Uterus (tissue), 4 donors: Measurements from ENCODE around the gene DHRS3. TPM values are rescaled to one million over a fixed set of nuclear protein-coding genes. Genes with fewer than 3 reads are reported as not detected.

Experiments
- DNase-seq, 2 donors: peaks; one replicate each; pipeline ENCODE4 v3.0.0-alpha.2; 2019 to 2020
- H3K27ac ChIP-seq, 2 donors: fragments of 200-600 bp; sonication (generic); 1 replicate in 1 of 2; 2 replicates in 1 of 2; pipeline ENCODE4 v1.5.1; 2016 to 2018
- H3K27me3 ChIP-seq, 2 donors: fragments of 200-600 bp; sonication (generic); one replicate each; pipeline ENCODE4 v1.5.1; 2018 to 2019; ENCODE audit warnings: control low read depth in 1 of 2
- H3K36me3 ChIP-seq, 2 donors: fragments of 200-600 bp; sonication (generic); one replicate each; pipeline ENCODE4 v1.5.1; 2019; ENCODE audit warnings: control low read depth in 1 of 2
- H3K4me1 ChIP-seq, 2 donors: fragments of 200-600 bp; sonication (generic); one replicate each; pipeline ENCODE4 v1.5.1; 2018 to 2019; ENCODE audit warnings: control low read depth in 1 of 2
- H3K4me3 ChIP-seq, 2 donors: fragments of 200-600 bp; sonication (generic); 1 replicate in 1 of 2; 2 replicates in 1 of 2; pipeline ENCODE4 v1.5.1; 2018 to 2019; ENCODE audit warnings: mild to moderate bottlenecking in 1 of 2
- H3K9me3 ChIP-seq, 2 donors: fragments of 200-600 bp; sonication (generic); one replicate each; pipeline ENCODE4 v1.5.1; 2019; ENCODE audit warnings: control low read depth in 1 of 2
- POLR2A ChIP-seq, 2 donors: fragments of 450-650 bp; IDR thresholded peaks; one replicate each; pipeline ENCODE4 v1.6.1; 2016; ENCODE audit warnings: antibody characterized with exemption in 2 of 2, mild to moderate bottlenecking in 1 of 2, moderate library complexity in 1 of 2
- intact Hi-C: fragments of 100-400 bp; cut with DNase I; formaldehyde crosslinking; loops from one replicate; pipeline ENCODE4 v1.15.1; 2023; ENCODE audit warnings: low total_unique reads
- total RNA-seq, 4 donors: library from RNA; depleted of rRNA in 3 of 4; stranded (reverse); fragments of >200 nt in 3 of 4; gene quantifications; one replicate each; pipeline versions ENCODE4 v1.1.0 to v1.2.4, GENCODE V29; 2014 to 2023
- TF ChIP-seq, protein P1 (sequence below), 4 experiments: fragments of 200-600 bp in 2 of 4; fragments of 450-650 bp in 2 of 4; sonication (generic) in 2 of 4; IDR thresholded peaks; one replicate each; pipeline ENCODE4 v1.5.1; 2016 to 2019; ENCODE audit warnings: antibody characterized with exemption in 4 of 4, mild to moderate bottlenecking in 2 of 4, moderate library complexity in 1 of 4
- donor health status: DM: yes; HTN: yes; CAD: no.

DHRS3 gene
- total RNA-seq, 4 donors from 2014 or later = 12.6 to 82.0 (median 51.5) TPM

DNA sequence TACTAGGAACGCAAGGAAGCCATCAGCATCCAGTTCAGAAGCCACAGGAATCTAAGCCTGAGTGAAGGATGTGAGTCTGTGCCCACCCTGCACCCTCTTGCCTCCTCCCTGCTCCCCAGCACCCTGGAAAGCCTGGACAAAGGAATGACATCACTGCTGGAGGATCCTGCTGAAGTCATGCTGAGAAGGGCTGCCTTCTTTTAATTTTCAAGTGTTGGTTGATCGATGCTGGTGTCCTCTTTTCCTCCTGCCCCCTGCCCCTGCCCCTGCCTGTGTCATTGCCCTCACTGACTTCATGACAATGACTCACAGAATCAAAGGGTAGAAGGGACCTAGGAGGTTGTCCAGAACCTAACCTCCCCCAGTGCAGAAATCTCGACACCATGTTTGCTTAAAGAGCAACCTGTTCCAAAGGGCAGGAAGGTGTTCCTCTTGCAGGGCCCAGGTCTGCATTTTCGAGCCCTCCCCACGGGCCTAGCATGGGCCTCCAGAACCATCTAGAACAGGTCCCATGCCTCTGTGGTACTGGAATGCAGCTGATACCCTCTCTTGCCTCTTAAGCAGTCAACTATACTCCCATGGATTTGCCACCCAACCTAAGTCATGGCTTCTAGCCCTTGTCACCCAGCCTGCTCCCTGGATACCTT, 9.6 kb downstream of the DHRS3 start:
- no peaks in the 10 kb centered on the region for H3K9me3 ChIP-seq
- H3K4me3 ChIP-seq = no peak overlapping the region
- no peaks in the 10 kb centered on the region for H3K27me3 ChIP-seq
- H3K36me3 ChIP-seq = no peaks in the 10 kb centered on the region
- H3K4me1 ChIP-seq = no peaks in the 10 kb centered on the region
- intact Hi-C loops = no loop called here
- TF ChIP-seq, protein P1, sequence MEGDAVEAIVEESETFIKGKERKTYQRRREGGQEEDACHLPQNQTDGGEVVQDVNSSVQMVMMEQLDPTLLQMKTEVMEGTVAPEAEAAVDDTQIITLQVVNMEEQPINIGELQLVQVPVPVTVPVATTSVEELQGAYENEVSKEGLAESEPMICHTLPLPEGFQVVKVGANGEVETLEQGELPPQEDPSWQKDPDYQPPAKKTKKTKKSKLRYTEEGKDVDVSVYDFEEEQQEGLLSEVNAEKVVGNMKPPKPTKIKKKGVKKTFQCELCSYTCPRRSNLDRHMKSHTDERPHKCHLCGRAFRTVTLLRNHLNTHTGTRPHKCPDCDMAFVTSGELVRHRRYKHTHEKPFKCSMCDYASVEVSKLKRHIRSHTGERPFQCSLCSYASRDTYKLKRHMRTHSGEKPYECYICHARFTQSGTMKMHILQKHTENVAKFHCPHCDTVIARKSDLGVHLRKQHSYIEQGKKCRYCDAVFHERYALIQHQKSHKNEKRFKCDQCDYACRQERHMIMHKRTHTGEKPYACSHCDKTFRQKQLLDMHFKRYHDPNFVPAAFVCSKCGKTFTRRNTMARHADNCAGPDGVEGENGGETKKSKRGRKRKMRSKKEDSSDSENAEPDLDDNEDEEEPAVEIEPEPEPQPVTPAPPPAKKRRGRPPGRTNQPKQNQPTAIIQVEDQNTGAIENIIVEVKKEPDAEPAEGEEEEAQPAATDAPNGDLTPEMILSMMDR (IDR thresholded peaks at IDR 0.05) = no peak
- TF ChIP-seq POLR2A (IDR thresholded peaks at IDR 0.05) = no peak
- no peak overlapping the region for H3K27ac ChIP-seq
- no peak for DNase-seq

DNA sequence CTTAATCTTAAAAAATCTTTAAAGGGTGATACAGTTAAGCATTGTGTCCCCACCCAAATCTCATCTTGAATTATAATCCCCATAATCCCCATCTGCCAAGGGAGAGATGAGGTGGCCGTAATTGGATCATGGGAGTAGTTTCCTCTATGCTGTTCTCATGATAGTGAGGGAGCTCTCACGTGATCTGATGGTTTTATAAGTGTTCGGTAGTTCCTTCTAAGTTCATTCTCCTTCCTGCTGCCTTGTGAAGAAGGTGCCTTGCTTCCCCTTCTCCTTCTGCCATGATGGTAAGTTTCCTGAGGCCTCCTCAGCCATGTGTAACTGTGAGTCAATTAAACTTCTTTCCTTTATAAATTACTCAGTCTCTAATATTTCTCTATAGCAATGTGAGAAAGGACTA, 10.7 kb downstream of the DHRS3 start:
- no peak for DNase-seq
- Histone ChIP-seq H3K4me1 (peaks cover 0 to 2% of the 10 kb centered on the region in 2 donors), H3K4me3 (no peak overlapping the region), H3K27ac (no peak overlapping the region), H3K27me3 (no peaks in the 10 kb centered on the region), H3K36me3 (no peaks in the 10 kb centered on the region), H3K9me3 (no peaks in the 10 kb centered on the region)
- TF ChIP-seq, protein P1 (IDR thresholded peaks at IDR 0.05) = no peak
- no peak for TF ChIP-seq POLR2A (IDR thresholded peaks at IDR 0.05)
- intact Hi-C loops = no loop called here

DNA sequence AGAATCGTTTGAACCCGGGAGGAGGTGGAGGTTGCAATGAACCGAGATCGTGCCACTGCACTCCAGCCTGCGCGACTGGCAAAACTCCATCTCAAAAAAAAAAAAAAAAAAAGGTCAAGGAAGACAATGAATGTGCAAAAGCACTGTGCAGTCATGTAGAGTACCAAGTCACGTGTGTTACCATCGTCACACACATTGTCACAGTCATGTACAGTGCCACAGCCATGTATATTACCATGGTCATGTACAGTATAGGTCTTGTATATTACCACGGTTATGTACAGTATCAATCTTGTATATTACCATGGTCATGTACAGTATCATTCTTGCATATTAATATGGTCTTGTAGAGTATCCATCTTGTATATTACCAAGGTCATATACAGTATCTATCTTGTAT, 13.0 kb downstream of the DHRS3 start:
- Histone ChIP-seq H3K4me3 (no peak overlapping the region), H3K4me1 (peaks cover 0 to 14% of the 10 kb centered on the region in 2 donors), H3K9me3 (no peaks in the 10 kb centered on the region), H3K27me3 (no peaks in the 10 kb centered on the region), H3K27ac (peak overlapping the region in 1 of 2 donors; percentile 63), H3K36me3 (no peaks in the 10 kb centered on the region)
- no peak for TF ChIP-seq POLR2A (IDR thresholded peaks at IDR 0.05)
- TF ChIP-seq, protein P1 (IDR thresholded peaks at IDR 0.05) = no peak
- DNase-seq = no peak
- intact Hi-C loops = no loop called here

DNA sequence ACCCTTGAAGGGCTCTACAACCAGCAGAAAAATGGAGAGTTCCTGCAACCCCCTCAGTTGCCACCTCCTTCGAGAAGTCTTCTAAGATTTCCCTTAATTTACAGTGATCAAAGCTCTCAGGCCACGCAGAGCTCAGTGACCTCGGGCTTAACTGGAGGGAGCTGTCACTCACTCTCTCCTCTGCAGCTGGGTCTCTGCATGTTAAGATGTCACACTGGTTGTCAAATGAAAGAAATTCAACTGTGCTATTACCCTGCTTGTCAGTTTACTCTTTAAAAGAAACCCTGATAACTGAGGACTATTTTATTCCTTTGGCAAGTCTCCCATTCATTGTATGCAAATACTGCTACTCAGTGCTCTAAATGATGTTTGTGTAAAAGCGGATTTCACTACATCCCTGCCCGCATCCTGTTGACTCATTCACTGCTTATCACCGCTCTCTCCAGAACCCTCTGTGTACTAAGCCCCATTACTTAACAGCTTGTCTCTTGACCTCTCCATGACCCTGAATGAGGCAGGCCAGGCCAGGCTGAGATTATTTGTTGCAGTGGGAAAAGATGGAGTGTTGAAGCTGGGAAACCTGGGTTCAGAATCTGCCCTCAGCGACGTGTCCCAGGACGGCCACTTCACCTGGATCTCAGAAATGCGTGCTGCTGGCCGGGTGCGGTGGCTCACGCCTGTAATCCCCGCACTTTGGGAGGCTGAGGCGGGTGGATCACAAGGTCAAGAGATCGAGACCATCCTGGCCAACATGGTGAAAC, 13.7 kb downstream of the DHRS3 start:
- intact Hi-C loops = no loop called here
- H3K4me1 ChIP-seq = peaks cover 0 to 14% of the 10 kb centered on the region in 2 donors
- peak; percentile 60 to 70 for DNase-seq
- H3K27ac ChIP-seq = peak overlapping the region; percentile 39 to 63
- H3K27me3 ChIP-seq = no peaks in the 10 kb centered on the region
- H3K9me3 ChIP-seq = no peaks in the 10 kb centered on the region
- H3K36me3 ChIP-seq = no peaks in the 10 kb centered on the region
- H3K4me3 ChIP-seq = no peak overlapping the region
- TF ChIP-seq, protein P1 (IDR thresholded peaks at IDR 0.05) = no peak
- no peak for TF ChIP-seq POLR2A (IDR thresholded peaks at IDR 0.05)

DNA sequence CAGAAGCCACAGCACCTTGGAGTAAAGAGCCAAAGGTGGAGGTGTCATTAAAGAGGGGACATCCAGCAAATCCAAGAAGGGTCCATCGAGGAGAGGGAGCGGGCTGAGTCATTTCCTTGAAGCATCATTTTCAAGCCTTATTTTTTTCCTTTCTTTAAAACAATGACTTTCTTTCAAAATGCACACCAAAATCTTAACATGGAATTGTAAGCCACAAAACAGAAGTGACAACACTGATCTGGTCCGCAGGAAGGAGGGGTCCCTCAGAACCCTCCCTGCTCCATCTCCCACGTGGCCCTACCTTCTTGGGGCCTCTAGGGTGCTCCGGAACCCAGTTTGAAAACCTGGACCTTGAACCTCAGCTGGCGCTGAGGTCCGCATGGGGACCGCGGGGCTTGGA, 14.8 kb downstream of the DHRS3 start:
- H3K27me3 ChIP-seq = no peaks in the 10 kb centered on the region
- no peak overlapping the region for H3K4me3 ChIP-seq
- DNase-seq = no peak
- no peak for TF ChIP-seq POLR2A (IDR thresholded peaks at IDR 0.05)
- TF ChIP-seq, protein P1 (IDR thresholded peaks at IDR 0.05) = no peak
- intact Hi-C loops = no loop called here
- H3K27ac ChIP-seq = peak overlapping the region in 1 of 2 donors; percentile 40
- no peaks in the 10 kb centered on the region for H3K36me3 ChIP-seq
- peaks cover 0 to 14% of the 10 kb centered on the region in 2 donors for H3K4me1 ChIP-seq
- H3K9me3 ChIP-seq = no peaks in the 10 kb centered on the region
